GM18867 (cell line): ENCODE data around the gene ASTN2.

ENCODE experiments used
- ATAC-seq: cut with Tn5 transposase; IDR thresholded peaks from one replicate; pipeline ENCODE4 v1.9.1; 2021; ENCODE audit warnings: mild to moderate bottlenecking, moderate library complexity; ENCODE audit not compliant: unreplicated experiment

Gene ASTN2, protein sequence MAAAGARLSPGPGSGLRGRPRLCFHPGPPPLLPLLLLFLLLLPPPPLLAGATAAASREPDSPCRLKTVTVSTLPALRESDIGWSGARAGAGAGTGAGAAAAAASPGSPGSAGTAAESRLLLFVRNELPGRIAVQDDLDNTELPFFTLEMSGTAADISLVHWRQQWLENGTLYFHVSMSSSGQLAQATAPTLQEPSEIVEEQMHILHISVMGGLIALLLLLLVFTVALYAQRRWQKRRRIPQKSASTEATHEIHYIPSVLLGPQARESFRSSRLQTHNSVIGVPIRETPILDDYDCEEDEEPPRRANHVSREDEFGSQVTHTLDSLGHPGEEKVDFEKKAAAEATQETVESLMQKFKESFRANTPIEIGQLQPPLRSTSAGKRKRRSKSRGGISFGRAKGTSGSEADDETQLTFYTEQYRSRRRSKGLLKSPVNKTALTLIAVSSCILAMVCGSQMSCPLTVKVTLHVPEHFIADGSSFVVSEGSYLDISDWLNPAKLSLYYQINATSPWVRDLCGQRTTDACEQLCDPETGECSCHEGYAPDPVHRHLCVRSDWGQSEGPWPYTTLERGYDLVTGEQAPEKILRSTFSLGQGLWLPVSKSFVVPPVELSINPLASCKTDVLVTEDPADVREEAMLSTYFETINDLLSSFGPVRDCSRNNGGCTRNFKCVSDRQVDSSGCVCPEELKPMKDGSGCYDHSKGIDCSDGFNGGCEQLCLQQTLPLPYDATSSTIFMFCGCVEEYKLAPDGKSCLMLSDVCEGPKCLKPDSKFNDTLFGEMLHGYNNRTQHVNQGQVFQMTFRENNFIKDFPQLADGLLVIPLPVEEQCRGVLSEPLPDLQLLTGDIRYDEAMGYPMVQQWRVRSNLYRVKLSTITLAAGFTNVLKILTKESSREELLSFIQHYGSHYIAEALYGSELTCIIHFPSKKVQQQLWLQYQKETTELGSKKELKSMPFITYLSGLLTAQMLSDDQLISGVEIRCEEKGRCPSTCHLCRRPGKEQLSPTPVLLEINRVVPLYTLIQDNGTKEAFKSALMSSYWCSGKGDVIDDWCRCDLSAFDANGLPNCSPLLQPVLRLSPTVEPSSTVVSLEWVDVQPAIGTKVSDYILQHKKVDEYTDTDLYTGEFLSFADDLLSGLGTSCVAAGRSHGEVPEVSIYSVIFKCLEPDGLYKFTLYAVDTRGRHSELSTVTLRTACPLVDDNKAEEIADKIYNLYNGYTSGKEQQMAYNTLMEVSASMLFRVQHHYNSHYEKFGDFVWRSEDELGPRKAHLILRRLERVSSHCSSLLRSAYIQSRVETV (N-terminal part only)

DNA sequence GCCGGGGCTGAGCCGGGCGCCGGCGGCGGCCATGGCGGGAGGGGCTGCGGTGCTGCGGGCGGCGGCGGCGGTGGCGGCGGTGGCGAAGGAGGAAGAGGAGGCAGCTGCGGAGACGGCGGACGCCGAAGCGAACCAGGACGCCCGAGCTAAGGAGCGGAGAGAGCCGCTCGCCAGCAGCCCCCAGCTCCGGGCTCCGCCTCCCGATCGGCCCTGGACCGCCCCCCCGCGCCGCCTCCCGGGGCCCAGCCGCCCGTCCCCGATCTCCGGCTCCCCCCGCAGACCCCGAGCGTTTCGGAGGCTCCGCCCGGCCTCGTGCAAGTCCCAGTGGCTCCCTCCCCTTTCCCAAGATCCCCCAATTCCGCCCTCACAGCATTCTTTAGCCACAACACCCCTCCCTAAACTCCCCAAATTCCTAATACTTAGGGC, at the start of gene ASTN2:
ASTN2 (minus strand) TSS at position 152 of the 426 bp plus-strand sequence; CDS start at position 33, 119 bp downstream.
- ATAC-seq = no peak

DNA sequence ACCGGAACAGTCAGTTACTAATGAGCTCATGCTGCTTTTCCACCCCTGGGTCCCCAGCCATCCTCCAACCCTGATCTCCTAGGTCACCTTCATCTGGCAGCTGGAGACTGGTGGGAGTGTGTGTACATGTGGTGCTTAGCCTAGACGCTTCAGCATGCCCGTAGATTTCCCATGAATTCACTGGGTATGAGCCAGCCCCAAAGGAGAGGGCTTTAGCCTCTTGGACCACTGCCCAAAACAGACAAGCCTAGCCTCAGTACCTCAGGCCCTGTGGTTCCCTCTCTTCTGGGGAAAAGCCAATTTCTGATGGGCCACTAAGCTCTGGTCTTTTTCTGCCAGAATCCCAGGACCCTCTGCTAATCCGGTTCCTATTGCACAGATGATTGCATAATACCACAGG, 48.0 kb upstream of the ASTN2 start:
- ATAC-seq = no peak

DNA sequence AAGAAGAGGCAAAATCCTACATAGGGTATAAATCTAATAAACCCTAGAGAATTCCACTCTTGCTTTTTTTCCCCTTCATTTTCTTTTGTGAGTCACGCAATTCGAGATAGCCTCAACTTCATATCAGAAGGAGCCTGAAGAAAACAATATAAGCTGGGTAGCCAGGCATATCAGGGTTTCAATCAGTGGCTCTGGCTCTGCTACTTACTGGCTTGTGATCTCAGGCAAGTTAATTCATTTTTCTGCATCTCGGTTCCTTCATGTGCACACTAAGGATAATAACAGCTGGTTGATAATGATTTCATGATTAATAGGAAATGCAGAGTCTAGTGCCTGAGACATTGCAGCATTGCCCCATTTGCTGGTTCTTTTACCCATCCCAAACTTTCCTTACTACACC, 46.5 kb upstream of the ASTN2 start:
- ATAC-seq = no peak

DNA sequence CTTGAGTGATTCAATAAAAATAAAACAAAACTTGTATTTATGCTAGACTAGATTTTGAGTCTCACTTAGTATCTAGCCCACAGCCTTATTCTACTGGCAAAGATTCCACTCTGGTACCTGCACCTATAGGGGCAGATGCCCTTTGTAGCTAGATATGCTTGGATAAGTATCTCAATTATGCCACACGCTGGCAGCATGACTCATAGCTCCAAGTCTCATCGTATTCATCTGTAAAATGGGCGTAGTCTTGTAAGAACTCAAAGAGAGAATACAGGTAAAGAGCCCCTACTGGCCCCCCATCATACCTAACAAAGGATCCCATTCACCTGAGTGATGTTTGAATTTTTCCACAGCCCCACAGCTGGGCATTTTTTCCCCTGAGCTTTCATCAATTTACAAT, 45.9 kb upstream of the ASTN2 start:
- no peak for ATAC-seq

- no peak for ATAC-seq
Measured at GRCh38 chr9:117459913-117460312, 45.1 kb upstream of the ASTN2 start.

DNA sequence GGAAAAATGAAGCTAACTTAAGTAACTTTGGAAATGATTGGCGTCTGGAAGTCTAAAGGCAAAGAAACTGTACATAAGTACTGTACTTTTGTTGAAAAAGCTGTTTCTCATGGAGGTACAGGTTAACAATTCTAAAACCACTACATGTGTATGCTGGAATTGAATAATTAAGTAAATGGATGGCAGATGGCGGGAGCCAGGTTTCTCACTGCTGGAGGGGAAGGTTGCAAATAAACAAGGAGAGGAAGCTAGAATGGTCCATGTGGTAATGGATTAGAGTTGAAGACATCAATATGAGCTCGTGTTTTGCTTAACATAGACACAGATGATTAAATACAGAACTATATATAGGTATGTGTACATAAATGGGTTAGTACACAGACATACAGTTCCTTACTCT, 43.2 kb upstream of the ASTN2 start:
- ATAC-seq = no peak

GRCh38 chr9:117454711-117455110, 39.9 kb upstream of the ASTN2 start:
- ATAC-seq = no peak

DNA sequence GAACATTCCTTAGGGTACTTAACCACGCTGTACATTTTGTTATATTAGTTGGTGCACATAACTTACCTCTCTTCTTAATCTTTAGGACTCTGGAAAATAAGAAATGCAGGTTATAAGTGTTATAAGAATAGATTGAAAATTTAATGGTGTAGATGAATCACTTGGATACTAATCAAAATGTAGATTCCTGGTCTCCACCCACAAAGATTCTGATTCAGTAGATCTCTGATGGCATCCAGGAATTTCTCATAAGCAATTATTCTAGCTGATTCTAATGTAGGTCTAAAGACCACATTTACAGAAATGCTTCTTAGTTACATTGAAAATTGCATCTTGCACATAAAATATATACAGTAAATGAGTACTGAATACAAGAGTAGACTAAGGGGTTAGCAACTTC, 38.9 kb upstream of the ASTN2 start:
- ATAC-seq = no peak

DNA sequence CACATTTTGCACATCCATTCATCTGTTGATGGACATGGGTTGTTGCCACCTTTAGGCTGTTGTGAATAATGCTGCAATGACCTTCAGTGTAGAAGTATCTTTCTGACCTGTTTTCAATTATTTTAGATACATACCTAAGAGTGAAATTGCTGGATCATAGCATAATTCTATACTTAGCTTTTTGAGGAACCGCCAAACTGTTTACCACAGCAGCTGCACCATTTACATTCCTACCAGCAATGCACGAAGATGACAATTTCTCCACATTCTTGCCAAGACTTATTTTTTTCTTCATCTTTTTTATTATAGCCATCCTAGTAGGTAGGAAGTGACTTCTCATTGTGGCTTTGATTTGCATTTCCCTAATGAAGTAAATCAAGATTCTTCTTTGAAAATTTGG, 36.5 kb upstream of the ASTN2 start:
- no peak for ATAC-seq

DNA sequence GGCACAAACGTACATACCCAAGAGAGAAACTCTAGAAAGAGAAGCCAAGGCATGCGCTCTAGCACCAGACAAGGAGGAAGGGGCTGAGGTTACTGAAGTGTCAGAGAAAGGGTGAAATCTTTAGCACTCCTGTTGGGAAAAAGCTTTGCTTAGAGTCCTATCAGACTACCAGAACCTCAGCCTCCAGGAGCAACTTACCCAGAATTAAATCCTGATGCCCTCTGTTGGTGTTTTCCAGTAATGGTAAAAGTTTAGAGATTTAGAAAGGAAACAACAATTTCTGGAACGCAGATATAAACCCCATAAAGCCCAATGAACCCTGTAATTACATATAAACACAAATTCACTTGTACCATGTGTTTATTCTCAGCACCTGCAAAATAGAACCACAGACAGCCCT, 33.2 kb upstream of the ASTN2 start:
- ATAC-seq = no peak

GRCh38 chr9:117445631-117446030, 30.8 kb upstream of the ASTN2 start:
- no peak for ATAC-seq

DNA sequence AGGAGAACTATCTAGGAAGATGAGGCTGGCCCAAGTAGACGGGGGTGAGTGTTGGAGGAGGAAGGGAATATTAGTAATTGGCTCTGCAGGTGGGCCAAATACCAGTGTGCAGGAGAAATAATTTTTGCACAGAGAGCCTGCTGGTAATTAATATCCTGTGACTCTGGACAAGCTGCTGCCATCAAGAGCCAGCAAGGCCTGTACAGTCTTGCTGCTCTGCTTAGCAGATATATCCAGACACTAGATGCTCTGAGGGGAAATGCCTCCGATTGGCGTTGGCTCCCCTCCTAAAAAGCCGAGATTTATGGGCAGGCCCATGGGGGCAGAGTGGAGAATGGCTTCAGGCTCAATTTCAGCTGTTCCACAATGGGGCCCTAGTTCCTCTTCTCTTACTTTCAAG, 29.6 kb upstream of the ASTN2 start:
- ATAC-seq = no peak

- ATAC-seq = no peak
Measured at GRCh38 chr9:117437283-117437682, 22.4 kb upstream of the ASTN2 start.

DNA sequence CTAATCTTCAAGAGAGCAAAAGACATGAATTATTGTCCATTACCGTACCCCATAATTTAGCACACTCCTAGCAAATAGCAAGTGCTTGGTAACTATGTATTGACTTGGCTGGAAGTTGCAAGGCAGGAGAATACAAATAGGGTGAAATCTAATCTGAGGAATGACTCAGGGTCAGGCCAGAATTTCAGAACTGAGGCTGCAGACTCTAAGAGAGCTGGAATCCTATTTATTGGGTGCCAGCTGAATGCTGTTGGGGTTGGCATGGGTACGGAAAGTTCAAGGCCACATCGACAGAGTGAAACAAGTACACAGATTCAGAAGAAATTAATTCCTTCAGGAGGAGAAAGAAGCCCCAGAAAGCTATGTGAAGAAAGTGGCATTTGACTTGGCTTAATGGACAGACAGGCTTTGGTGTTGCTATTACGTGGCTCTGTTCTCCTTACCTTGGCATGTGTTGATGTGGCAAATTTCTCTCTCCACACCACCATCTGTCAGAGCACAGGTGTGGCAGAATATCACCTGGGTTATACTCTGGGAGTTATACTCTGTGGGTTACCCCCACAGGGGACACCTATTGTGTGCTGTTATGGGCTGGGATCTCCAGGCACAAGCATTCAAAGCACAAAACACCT, 20.9 kb upstream of the ASTN2 start:
- ATAC-seq = no peak

GRCh38 chr9:117434566-117434965, 19.7 kb upstream of the ASTN2 start:
- ATAC-seq = no peak

GRCh38 chr9:117430813-117431212, 16.0 kb upstream of the ASTN2 start:
- no peak for ATAC-seq

GRCh38 chr9:117427357-117427913, 12.6 kb upstream of the ASTN2 start:
- ATAC-seq = no peak

DNA sequence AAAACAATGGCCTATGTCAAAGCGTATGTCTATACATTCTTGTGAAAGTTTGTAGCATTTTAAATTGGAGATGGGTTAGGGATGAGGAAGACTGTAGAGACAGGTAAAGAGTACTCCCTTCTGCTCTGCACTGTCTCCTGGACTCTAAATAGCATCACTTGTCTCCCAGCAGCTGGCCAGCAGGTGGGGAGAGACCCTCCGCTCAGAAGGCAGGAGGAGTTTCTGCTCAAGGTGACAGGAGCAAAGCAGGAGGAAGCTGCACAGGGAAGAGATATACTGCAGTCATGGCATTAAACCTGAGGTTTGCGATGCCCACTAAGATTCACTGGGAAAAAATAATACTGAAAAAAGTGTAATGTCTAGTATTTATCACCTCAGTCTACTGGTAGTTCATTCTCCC, 10.7 kb upstream of the ASTN2 start:
- no peak for ATAC-seq

DNA sequence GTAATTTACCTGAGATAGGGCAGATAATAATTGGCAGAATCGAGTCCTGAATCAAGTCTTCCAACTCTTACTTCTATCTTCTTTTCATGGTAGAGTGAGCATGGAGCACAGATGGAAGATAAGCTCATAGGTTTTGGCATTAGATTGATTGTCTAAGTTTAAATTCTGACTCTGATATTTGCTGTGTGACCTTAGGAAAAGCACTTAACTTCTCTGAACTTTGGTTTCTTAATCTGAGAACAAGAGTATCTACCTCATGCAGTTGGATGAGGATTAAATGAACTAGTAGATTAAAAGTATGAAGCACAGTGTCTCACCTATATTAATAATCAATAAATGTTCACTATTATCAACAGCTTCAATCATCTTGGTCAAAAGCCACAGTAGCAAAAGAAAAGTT, 9.4 kb upstream of the ASTN2 start:
- ATAC-seq = no peak

DNA sequence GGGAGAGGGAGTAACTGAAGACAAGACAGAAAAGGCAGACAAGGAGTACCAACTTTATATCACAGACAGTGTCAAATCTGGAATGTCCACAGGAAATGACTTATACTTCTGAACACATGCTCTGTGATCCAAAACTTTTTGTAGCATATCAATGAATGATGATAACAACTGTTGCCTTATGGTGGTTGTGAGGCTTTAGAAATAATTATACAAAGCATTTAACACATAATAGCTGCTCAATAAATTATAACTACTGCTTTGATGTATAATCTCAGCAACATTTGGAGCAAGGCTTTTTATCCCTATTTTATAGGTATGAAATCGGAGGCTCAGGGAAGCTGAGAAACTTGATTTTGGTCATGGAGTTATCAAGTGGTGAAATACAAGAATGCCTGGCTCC, 3.3 kb upstream of the ASTN2 start:
- no peak for ATAC-seq
